ENCODE data around the gene MTFMT.

MTFMT gene

GRCh38 chr15:65038428-65038827 lies 9.0 kb upstream of the MTFMT start:
- no peak for DNase-seq (ENCODE audit: low read depth, low spot score)
- in situ Hi-C loops (cut with HindIII; ENCODE audit: low sequenced_read_pairs): no loop called here
- no peak overlapping the region for H3K4me3 ChIP-seq (ENCODE audit: low read depth, low read length)
- TF ChIP-seq, protein P1, sequence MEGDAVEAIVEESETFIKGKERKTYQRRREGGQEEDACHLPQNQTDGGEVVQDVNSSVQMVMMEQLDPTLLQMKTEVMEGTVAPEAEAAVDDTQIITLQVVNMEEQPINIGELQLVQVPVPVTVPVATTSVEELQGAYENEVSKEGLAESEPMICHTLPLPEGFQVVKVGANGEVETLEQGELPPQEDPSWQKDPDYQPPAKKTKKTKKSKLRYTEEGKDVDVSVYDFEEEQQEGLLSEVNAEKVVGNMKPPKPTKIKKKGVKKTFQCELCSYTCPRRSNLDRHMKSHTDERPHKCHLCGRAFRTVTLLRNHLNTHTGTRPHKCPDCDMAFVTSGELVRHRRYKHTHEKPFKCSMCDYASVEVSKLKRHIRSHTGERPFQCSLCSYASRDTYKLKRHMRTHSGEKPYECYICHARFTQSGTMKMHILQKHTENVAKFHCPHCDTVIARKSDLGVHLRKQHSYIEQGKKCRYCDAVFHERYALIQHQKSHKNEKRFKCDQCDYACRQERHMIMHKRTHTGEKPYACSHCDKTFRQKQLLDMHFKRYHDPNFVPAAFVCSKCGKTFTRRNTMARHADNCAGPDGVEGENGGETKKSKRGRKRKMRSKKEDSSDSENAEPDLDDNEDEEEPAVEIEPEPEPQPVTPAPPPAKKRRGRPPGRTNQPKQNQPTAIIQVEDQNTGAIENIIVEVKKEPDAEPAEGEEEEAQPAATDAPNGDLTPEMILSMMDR (IDR thresholded peaks at IDR 0.05; ENCODE audit: low read depth, low read length): no peak

DNA sequence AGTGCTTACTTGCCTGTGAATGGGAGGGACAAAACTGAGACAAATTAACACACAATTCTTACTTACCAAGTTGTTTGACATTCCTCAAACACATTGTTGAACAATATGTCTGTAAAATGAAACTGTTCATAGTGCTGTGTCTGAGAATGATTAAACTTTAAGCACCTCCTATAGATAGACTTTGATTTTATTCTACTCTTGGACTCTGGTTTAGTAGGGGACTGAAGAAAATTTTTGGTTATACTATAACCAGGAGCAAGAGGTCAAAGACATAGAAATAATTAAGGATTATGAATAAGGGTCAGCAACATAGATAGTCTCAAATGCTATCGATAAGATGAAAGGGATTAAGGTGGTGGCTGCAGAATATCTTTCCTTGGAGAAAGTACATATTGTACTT lies 7.9 kb upstream of the MTFMT start:
- DNase-seq (ENCODE audit: low read depth, low spot score): no peak
- in situ Hi-C loops (cut with HindIII; ENCODE audit: low sequenced_read_pairs): no loop called here
- H3K4me3 ChIP-seq (ENCODE audit: low read depth, low read length): no peak overlapping the region
- TF ChIP-seq, protein P1 (IDR thresholded peaks at IDR 0.05; ENCODE audit: low read depth, low read length): no peak

GRCh38 chr15:65034719-65035118 lies 5.3 kb upstream of the MTFMT start:
- H3K4me3 ChIP-seq (ENCODE audit: low read depth, low read length): no peak overlapping the region
- no peak for DNase-seq (ENCODE audit: low read depth, low spot score)
- TF ChIP-seq, protein P1 (IDR thresholded peaks at IDR 0.05; ENCODE audit: low read depth, low read length): no peak
- in situ Hi-C loops (cut with HindIII; ENCODE audit: low sequenced_read_pairs): no loop called here

GRCh38 chr15:65033659-65034269 lies 4.3 kb upstream of the MTFMT start:
- in situ Hi-C loops (cut with HindIII; ENCODE audit: low sequenced_read_pairs): no loop called here
- peak; percentile 49 for DNase-seq (ENCODE audit: low read depth, low spot score)
- TF ChIP-seq, protein P1 (IDR thresholded peaks at IDR 0.05; ENCODE audit: low read depth, low read length): peak; percentile 69
- H3K4me3 ChIP-seq (ENCODE audit: low read depth, low read length): no peak overlapping the region

DNA sequence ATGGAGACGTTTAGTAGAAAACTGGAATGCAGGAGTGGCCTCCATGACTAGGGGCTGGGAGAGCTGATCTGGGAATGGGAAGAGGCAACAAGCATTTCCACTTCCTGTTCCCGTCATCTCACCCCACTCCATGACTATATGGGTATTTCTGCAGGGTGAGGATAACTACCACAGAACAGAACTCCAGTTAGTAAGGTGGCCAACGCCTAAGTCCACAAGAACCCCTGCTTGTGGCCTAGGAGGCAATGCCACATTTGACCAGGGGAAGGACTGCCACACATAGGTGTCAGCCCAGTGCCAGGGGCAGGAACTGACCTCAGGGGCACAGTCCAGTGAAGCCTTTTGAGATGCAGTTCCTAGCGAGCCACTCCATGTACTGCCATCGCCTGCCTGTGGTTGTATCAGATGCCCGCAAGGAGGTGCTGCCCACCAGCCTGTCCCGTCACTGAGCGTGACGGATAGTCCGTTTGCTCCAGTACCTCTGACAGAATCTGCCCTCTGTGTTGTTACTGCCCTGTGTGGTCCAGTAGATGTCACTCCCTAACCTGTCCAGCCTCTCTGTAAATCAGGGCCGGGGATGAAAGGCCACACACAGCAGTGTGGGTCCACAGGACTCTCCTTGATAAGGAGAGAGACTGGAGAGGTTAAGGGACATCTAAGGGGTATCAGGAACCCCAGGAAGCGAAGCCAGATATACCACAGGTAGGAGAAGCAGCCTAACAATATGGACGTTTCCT lies 3.5 kb upstream of the MTFMT start:
- in situ Hi-C loops (cut with HindIII; ENCODE audit: low sequenced_read_pairs): no loop called here
- no peak overlapping the region for H3K4me3 ChIP-seq (ENCODE audit: low read depth, low read length)
- TF ChIP-seq, protein P1 (IDR thresholded peaks at IDR 0.05; ENCODE audit: low read depth, low read length): peak; percentile 83
- peak; percentile 53 for DNase-seq (ENCODE audit: low read depth, low spot score)

DNA sequence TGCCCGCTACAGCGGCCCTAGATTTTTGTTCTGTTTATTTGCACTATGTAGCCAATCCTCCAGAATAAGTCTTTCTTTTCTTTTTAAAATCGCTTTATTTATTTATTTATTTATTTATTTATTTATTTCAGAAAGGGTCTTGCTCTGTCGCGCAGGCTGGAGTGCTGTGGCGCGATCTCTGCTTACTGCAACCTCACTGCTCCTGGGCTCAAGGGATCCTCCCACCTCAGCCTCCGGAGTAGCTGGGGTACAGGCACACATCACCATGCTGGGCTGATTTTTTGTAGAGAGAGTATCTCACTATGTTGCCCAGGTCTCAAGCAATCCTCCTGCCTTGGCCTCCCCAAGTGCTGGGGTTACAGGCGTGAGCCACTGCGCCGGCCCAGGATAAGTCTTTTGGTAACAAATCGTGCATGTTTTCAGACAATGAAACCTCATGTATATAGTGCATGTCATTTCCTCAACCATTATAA lies 333 bp upstream of the MTFMT start:
- no peak for DNase-seq (ENCODE audit: low read depth, low spot score)
- no peak overlapping the region for H3K4me3 ChIP-seq (ENCODE audit: low read depth, low read length)
- in situ Hi-C loops (cut with HindIII; ENCODE audit: low sequenced_read_pairs): no loop called here
- TF ChIP-seq, protein P1 (IDR thresholded peaks at IDR 0.05; ENCODE audit: low read depth, low read length): no peak
